Stimulated activated effector memory CD8-positive, alpha-beta T cell treated with anti-CD3 and anti-CD28 coated beads, Interleukin-12 subunit alpha, Interleukin-12 subunit beta, amount 100 ng/mL, for 72 hours (primary cell): ENCODE results near the gene BCAT1.

Source experiments
- ATAC-seq: fragments of 150-1000 bp; cut with Tn5 transposase; 2 replicates; pipeline ENCODE4 v1.10.0; 2021
- DNase-seq, 2 donors: peaks; one replicate each; pipeline ENCODE4 v3.0.0; 2021 to 2022; ENCODE audit warnings: low spot score in 2 of 2
- H3K27ac Mint-ChIP-seq: one replicate; pipeline ENCODE4 v1.8.0; 2022; ENCODE audit warnings: mild to moderate bottlenecking, mixed read lengths
- H3K36me3 Mint-ChIP-seq: one replicate; pipeline ENCODE4 v1.8.0; 2022; ENCODE audit warnings: mild to moderate bottlenecking, mixed read lengths
- H3K4me1 Mint-ChIP-seq: one replicate; pipeline ENCODE4 v1.8.0; 2022; ENCODE audit warnings: mixed read lengths
- H3K4me3 Mint-ChIP-seq: one replicate; pipeline ENCODE4 v1.8.0; 2022; ENCODE audit warnings: mild to moderate bottlenecking, mixed read lengths
- H3K9me3 Mint-ChIP-seq: one replicate; pipeline ENCODE4 v1.8.0; 2022; ENCODE audit warnings: mixed read lengths

The BCAT1 gene

DNA sequence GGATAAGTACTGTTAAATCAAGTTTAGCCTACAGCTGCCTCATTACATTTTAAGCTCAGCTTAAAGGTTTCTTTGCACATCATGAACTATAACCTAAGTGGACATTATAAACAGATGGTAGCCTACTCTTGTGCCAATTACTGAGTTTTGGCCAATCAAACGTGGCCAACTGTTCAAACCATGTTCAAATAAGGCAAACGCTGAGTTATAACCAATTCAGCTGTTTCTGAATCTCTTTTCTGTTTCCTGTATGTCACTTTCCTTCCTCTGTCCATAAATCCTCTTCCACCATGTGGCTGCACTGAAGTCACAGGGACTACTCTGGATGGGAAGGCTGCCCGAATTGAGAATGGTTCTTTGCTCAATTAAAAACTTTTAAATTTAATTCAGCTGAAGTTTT lies 98.4 kb downstream of the BCAT1 start:
- DNase-seq: no peak
- Mint-ChIP-seq H3K9me3 (no peaks in the 10 kb centered on the region), H3K27ac (no peak overlapping the region), H3K4me3 (no peak overlapping the region), H3K36me3 (peaks cover 8% of the 10 kb centered on the region), H3K4me1 (peaks cover 4% of the 10 kb centered on the region)
- no peak for ATAC-seq

DNA sequence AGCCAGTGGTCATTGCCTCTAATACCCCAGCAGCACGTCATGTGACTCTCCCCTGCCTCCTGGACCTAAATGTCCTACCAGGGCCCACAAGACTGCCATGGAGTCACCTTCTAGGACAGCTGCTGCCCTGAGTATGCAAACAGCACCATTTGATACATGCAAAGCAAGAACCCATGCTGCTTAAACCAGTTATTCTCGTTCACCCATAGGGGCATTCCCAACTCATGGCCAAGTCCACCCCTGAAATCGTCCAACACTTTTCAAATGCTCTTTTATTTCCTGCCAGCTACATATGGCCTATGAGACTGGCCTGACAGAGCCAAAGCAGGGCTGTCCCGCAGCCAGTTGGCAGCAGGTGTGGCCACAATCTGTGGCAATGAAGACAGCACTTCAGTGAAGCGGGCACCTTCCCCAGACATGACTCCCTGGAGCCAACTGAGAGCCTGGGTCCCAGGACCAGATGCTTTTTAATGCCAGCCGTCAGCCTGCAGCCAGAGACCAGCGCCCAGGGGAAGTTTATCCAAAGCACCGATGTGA lies 99.9 kb downstream of the BCAT1 start:
- no peak for DNase-seq
- Mint-ChIP-seq H3K36me3 (peaks cover 8% of the 10 kb centered on the region), H3K27ac (no peak overlapping the region), H3K4me3 (no peak overlapping the region), H3K4me1 (peaks cover 4% of the 10 kb centered on the region), H3K9me3 (no peaks in the 10 kb centered on the region)
- no peak for ATAC-seq

DNA sequence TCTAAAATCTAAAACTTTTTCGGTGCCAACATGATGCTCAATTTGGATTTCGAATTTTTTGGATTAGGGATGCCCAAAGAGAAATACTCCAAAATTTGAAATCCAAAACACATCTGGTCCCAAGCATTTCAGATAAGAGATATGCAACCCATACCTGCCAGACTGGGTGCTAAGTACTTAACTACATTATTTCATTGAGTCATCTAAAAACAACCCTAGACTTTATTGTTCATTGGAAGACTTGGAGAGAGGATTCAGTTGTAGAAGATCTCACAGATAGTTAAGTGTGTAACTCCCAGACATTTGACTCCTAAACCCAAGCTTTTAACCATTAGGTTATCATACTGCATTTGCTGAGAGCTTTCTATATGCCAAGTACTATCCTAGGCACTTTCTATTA lies 102.2 kb downstream of the BCAT1 start:
- Mint-ChIP-seq H3K4me1 (no peaks in the 10 kb centered on the region), H3K9me3 (no peaks in the 10 kb centered on the region), H3K4me3 (no peak overlapping the region), H3K36me3 (peaks cover 10% of the 10 kb centered on the region), H3K27ac (no peak overlapping the region)
- DNase-seq (no peak), ATAC-seq (no peak)

DNA sequence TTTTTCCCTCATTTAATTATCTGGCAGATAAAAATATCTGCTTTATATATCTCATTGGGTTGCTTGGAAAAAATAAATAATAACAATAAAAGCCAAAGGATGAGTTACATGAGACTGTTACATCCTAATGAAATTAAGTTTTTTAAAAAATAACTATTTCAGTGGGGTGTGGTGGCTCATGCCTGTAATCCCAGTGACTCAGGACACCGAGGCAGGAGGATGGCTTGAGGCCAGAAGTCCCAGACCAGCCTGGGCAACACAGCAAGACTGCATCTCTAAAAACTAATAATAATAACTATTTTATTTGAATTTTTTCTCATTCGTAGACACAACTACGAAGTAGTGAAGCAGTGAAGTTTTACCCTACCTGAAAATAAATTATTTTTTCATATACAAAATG lies 103.3 kb downstream of the BCAT1 start:
- Mint-ChIP-seq H3K36me3 (peaks cover 21% of the 10 kb centered on the region), H3K9me3 (no peaks in the 10 kb centered on the region), H3K4me3 (no peak overlapping the region), H3K27ac (no peak overlapping the region), H3K4me1 (no peaks in the 10 kb centered on the region)
- DNase-seq: no peak
- ATAC-seq: no peak

DNA sequence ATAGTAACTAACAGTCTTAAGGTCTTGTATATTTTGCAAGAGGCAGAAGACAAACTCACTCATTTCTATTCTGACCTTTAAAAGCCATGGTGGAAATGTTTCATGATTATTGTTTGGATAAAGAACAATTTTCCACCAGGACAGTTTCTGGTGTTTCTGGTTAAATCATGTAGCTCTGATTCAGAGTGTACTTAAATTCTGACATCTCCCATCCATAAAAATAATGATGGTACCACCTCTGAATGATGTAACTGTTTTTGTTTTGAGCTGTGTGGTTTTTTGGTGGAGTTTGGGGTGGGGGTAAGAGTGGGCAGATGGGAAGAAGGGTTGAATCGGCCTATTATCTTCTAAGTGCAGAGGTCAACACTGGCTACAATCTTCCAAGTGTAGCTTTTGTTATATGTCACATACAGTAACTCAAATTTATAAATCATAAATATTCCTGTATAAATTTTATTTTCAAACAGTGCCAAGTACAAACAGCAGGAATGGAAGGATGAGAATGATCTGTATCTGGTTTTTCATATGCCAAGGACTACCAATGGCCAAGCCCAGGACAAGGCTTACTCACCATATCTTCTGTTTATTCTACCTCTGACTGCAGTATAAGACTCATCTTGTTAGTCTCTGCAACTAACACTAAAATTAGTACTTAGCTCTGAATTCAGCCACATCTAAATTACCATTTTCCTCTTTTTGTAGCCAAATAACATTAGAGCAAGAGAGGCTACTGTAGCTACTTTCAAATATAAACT lies 108.7 kb downstream of the BCAT1 start:
- H3K9me3 Mint-ChIP-seq: no peaks in the 10 kb centered on the region
- peaks cover 52% of the 10 kb centered on the region for H3K36me3 Mint-ChIP-seq
- ATAC-seq (peak; percentile 1), DNase-seq (peak in 1 of 2 donors; percentile 63)
- peak overlapping the region; percentile 50 for H3K4me3 Mint-ChIP-seq
- H3K27ac Mint-ChIP-seq: peak overlapping the region; percentile 90
- H3K4me1 Mint-ChIP-seq: peaks cover 34% of the 10 kb centered on the region

DNA sequence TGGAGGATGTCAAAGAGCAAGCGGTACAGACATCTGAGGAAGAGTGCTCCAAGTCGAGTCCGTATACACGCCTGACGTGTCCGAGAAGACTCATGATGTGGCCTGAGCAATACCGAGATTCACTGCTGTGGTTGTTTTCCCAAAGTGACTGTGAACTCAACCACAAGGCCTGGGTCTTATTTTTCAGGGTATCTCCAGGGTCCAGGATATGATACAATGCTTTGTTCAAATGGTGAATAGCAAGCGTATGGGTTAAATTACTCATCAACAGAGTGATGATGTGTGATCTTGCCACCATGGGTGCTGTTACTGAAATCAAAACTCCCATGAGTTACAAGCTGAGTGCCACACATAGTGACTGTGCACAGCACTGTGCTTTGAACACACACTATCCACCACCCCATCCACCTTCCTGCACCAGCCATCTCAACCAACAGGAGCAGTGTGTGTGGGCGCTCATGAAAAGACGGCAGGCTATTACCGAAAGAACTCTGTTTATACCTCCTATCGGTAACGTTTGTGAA lies 109.6 kb downstream of the BCAT1 start:
- Mint-ChIP-seq H3K27ac (peak overlapping the region; percentile 90), H3K4me1 (peaks cover 34% of the 10 kb centered on the region), H3K36me3 (peaks cover 52% of the 10 kb centered on the region), H3K9me3 (no peaks in the 10 kb centered on the region), H3K4me3 (peak overlapping the region; percentile 50)
- DNase-seq (peak; percentile 49 to 92), ATAC-seq (peak; percentile 95)

DNA sequence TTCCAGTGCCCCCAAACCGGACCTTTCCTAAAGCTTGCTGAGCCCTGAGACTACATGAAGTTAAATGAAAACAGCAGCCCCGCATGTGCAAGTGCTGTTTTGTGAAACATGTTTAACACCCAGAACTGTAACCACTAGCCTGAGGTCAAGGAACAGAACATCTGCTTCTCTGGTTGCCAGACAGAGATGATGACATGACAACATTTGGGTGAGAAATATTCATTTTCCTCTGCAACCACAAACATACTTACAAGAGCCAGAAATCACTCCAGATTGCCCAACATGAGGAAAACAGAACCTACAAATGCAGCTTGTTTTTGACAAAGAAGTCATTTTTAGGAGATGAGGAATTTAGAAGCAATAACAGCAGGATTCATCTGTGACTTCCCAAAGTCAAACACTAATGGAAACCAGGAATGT lies 110.4 kb downstream of the BCAT1 start:
- peaks cover 52% of the 10 kb centered on the region for H3K36me3 Mint-ChIP-seq
- peaks cover 34% of the 10 kb centered on the region for H3K4me1 Mint-ChIP-seq
- DNase-seq (peak; percentile 7 to 76), ATAC-seq (peak; percentile 49)
- H3K4me3 Mint-ChIP-seq: peak overlapping the region; percentile 50
- H3K27ac Mint-ChIP-seq: peak overlapping the region; percentile 90
- H3K9me3 Mint-ChIP-seq: no peaks in the 10 kb centered on the region

DNA sequence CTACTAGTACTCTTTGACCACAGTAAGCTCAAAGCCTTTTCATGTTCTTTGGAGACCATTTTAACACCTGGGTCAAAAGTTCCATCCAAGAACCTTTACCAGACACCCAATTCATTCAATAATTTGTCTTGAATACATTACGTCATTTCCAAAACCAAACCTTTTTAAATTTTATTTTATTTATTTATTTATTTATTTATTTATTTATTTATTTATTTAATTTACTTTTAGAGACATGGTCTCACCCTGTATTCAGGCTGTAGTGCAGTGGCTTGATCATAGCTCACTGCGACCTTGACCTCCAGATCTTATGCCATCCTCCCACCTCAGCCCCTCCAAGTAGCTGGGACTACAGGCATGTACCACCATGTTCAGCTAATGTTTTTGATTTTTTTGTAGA lies 113.5 kb downstream of the BCAT1 start:
- H3K4me3 Mint-ChIP-seq: no peak overlapping the region
- H3K36me3 Mint-ChIP-seq: peaks cover 36% of the 10 kb centered on the region
- ATAC-seq (no peak), DNase-seq (no peak)
- H3K27ac Mint-ChIP-seq: no peak overlapping the region
- H3K4me1 Mint-ChIP-seq: peaks cover 34% of the 10 kb centered on the region
- no peaks in the 10 kb centered on the region for H3K9me3 Mint-ChIP-seq

DNA sequence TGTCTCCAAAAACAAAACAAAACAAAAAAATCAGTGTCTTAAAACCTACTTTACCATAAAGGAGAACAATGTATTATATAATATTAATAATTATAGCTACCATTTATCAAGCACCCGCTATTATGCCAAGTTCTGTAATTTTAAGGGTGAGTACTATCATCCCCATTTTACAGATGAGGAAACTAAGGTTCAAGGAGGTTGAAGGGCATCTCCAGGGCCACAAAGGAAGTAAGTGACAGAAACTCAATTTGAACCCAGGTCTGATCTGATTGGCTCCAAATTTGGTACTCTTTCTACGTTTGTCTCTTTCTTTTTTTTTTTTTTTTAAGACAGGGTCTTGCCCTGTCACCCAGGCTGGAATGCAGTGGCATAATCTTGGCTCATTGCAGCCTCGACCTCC lies 115.4 kb downstream of the BCAT1 start:
- Mint-ChIP-seq H3K9me3 (no peaks in the 10 kb centered on the region), H3K27ac (no peak overlapping the region), H3K4me1 (peaks cover 20% of the 10 kb centered on the region), H3K4me3 (no peak overlapping the region), H3K36me3 (peaks cover 18% of the 10 kb centered on the region)
- no peak for DNase-seq
- no peak for ATAC-seq

DNA sequence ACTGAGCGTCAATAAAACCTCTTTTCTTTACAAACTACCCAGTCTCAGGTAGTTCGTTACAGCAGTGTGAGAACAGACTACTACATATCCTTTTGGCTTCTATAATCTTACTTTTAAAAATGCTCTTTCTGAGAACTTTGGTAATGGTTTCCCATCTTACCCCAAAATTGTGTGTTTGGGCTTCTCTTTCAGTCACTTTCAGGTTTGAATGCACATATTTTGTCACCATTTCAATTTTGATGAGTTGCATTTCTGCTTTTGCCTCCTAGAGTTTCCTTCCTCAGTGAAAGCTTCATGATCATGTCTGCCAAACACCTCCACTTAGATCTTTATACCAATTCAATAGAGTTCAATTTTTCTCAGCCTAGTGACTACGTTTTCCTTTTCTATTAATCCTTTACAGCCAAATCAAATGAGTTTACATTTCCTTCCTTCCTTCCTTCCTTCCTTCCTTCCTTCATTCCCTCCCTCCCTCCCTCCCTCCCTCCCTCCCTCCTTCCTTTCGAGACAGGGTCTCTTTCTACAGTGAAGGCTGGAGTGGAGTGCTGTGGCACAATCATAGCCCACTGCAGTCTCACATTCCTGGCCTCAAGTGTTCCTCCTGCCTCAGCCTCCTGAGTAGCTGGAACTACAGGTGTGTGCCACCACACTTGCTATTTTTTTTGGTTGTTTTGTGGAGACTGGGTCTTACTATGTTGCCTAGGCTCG lies 124.9 kb downstream of the BCAT1 start:
- DNase-seq (no peak), ATAC-seq (peak; percentile 6)
- H3K9me3 Mint-ChIP-seq: peaks cover 6% of the 10 kb centered on the region
- peak overlapping the region; percentile 36 for H3K27ac Mint-ChIP-seq
- peaks cover 10% of the 10 kb centered on the region for H3K36me3 Mint-ChIP-seq
- peaks cover 39% of the 10 kb centered on the region for H3K4me1 Mint-ChIP-seq
- peak overlapping the region; percentile 30 for H3K4me3 Mint-ChIP-seq

DNA sequence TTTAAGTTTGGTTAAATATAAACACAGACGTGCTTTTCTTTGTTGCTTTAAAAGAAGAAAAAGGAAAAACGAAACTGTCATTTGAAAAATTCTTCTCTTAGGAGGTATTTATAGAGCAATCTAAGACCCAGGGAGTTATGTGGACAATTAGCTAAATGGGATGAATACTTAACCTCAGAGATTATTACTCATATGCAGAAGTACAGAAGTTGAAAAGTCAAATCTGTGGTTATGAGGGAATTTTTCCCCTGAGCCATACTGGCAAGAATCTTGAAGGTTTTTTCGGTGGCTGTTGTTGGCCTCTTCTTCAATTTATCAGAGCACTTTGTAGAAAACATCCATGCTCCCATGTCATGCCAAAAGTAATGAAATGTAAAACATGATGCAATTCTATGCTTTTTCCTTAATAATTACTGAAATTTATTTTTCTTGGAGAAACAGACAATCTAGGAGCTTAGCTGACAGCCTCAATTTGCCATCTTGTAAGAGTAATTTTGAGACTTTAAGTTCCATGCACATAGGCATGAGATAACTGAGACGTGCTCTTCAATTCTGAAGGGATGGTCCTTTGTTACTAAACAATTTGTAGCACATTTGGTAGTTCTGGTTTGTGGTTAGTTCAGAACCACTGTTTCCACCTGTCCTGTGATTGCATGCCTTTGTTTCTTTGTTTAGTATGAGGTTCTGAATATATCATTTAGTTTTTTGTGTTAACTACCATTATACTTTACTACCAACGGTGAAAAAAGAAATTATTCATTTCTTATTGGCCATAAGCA lies 126.6 kb downstream of the BCAT1 start:
- Mint-ChIP-seq H3K9me3 (peaks cover 6% of the 10 kb centered on the region), H3K27ac (peak overlapping the region; percentile 19), H3K36me3 (peaks cover 10% of the 10 kb centered on the region), H3K4me1 (peaks cover 39% of the 10 kb centered on the region), H3K4me3 (peak overlapping the region; percentile 30)
- peak; percentile 88 for ATAC-seq
- no peak for DNase-seq

DNA sequence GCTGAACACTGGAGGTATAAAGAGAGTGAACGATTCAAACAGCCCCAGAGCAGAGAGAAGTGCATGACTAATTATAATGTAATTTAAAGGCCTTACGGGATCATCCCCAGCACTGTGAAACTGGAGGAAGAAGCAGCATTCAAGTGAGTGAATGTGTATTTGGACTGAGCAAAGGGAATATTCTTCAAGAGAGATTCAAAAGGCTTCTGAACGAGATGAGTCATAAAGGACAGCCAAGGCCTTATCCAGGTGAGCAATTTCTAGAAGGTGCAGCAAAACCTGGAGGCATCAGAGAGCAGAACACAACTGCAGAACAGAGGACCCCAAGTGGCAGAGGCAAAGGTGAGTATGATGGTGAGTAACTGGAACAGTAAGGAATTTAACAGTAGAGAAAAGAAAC lies 127.2 kb downstream of the BCAT1 start:
- Mint-ChIP-seq H3K9me3 (peaks cover 6% of the 10 kb centered on the region), H3K4me3 (peak overlapping the region; percentile 30), H3K4me1 (peaks cover 39% of the 10 kb centered on the region), H3K27ac (peak overlapping the region; percentile 19), H3K36me3 (peaks cover 10% of the 10 kb centered on the region)
- peak; percentile 68 for ATAC-seq
- no peak for DNase-seq

DNA sequence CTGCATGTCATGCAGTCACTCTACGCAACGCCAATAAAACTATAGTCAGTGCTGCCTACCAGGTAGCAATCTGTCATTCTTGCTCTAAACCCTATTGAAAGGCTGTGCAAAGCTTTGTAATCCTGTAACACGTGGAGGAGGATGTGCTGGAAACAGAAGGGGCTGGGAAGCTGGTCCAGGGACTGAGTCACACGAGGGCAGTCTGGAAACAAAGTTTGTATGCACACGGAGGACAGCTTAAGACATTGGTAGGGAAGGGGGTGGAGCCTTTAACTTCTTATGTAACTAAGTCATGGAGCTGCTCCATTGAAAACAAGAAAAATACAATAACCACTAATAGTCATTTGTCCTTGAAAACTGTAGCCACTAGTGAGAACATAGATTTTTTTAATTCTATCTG lies 128.0 kb downstream of the BCAT1 start:
- H3K4me3 Mint-ChIP-seq: no peak overlapping the region
- peaks cover 6% of the 10 kb centered on the region for H3K9me3 Mint-ChIP-seq
- DNase-seq (no peak), ATAC-seq (no peak)
- H3K27ac Mint-ChIP-seq: no peak overlapping the region
- peaks cover 10% of the 10 kb centered on the region for H3K36me3 Mint-ChIP-seq
- H3K4me1 Mint-ChIP-seq: peaks cover 39% of the 10 kb centered on the region

DNA sequence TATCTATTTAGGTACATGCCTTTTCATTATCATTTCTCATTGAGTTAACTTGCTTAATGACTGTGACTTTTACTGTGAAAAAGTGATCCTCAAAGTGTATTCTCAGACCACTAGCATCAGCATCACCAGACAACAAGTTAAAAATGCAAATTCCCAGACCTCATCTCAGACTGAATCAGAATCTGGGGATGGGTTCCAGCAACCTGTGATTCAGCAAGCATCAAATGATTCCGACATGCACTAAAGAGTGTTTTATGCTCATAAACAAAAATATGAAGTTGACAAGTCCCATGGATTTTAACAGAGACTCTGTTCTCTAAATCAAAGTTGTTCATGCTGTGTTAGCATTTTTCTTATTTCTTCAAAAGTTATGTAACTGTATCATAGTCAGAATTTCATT lies 130.6 kb downstream of the BCAT1 start:
- peaks cover 30% of the 10 kb centered on the region for H3K4me1 Mint-ChIP-seq
- no peak overlapping the region for H3K27ac Mint-ChIP-seq
- ATAC-seq: no peak
- H3K36me3 Mint-ChIP-seq: peaks cover 3% of the 10 kb centered on the region
- H3K9me3 Mint-ChIP-seq: no peaks in the 10 kb centered on the region
- no peak for DNase-seq
- H3K4me3 Mint-ChIP-seq: no peak overlapping the region

DNA sequence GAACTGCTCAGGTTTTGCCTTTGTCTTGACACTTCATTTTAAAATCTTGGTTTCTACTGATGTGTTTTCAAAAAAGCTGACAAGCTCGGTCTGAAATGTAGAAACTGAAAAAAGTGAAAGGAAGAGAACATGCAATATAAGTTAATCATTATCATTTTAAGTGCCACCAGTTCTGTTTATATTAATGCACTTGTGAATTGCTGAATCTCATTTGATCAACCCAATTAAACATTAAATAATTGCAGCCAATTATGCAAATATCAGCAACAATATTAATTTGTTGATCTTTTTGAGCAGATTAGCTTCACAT lies 133.8 kb downstream of the BCAT1 start:
- Mint-ChIP-seq H3K9me3 (no peaks in the 10 kb centered on the region), H3K27ac (peak overlapping the region; percentile 15), H3K4me3 (peak overlapping the region; percentile 39), H3K36me3 (no peaks in the 10 kb centered on the region), H3K4me1 (no peaks in the 10 kb centered on the region)
- ATAC-seq (no peak), DNase-seq (no peak)
